ENCODE results near the gene CAPZA2.
"Not testable (repeated sequence)": the region's sequence is repeated elsewhere in the genome, so short reads cannot be mapped to it uniquely, and the experiment has no call there.

Gene CAPZA2

GRCh38 chr7:116912269-116912909, 50.0 kb downstream of the CAPZA2 start:
- DNase-seq = no peak

- DNase-seq = no peak
These were observed 56.3 kb downstream of the CAPZA2 start for GRCh38 chr7:116918704-116919103.

DNA sequence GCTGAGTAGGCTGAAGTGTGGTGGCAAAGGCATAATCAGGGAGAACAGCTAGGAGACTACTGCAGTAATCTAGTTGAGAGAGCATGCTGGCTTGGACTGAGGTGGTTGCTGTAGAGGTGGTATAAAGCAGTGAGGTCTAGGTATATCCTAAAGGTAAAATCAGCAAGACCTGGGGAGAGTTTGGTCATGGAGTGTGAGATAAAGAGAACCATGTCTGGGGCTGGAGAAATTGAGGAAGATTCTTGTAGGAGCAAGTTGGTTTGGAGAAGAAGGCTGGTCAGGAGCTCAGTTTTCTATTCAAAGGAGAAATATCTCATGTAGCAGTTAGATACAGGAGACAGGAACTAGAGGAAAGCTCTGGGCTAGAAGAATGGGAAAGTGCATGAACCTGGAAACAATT, 58.0 kb downstream of the CAPZA2 start:
- no peak for DNase-seq

DNA sequence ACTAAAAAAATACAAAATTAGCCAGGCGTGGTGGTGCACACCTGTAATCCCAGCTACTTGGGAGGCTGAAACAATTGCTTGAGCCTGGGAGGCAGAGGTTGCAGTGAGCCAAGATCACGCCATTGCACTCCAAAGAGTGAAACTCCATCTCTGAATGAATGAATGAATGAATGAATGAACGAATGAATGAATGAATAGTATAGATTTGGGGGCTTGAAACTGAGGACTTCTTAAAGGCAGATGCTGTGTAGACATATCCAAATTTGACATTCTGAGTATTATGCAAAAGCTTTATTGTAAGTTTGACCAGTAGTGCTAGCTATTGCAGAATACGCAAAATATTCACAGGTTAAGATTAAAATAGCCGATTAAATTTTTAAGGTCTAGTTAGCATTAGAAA, 60.2 kb downstream of the CAPZA2 start:
- no peak for DNase-seq

GRCh38 chr7:116924741-116925140, 62.4 kb downstream of the CAPZA2 start:
- no peak for DNase-seq

GRCh38 chr7:116929021-116929420, 66.6 kb downstream of the CAPZA2 start:
- no peak for DNase-seq

DNA sequence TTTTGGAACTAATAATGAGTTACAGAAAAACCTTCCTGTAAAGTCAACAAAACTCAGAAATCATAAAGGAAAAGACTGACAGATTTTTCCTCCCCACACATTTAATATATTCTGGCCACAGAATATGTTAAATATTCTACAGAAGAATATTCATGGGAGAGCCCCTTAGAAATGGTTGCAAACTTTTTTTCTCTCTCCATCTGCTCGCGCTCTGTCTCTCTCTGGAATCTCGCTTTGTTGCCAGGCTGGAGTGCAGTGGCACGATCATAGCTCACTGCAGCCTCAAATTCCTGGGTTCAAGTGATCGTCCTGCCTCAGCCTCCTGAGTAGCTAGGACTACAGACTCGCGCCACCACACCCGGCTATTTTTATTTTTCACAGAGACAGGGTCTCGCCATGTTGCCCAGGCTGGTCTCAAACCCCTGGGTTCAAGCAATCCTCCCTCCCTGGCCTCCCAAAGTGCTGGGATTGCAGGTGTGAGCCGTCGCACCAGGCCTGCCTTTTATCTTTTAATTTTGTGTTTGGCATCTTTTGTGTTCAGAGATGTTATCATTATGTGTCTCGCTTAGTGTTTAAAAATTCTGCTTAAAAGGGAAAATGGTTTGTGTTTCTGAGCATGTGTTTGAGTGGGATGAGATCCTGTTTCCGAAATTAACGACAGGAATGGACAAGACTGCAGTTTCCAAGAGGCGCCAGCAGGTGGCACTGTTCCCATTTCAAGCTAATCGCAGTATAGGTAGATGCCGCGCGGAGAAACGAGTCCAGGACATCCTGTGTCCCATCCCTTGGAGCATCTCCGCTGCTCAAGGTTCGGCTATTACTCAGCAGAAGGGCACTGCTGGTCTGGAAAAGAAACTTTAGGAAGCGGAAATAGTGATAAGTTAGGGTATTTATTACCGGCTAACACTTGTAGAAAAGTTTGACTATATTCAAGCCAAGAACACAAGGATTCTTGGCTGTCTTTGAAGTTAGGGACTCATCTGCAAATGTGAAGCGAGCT, 67.8 kb downstream of the CAPZA2 start:
- DNase-seq = peak; percentile 61

DNA sequence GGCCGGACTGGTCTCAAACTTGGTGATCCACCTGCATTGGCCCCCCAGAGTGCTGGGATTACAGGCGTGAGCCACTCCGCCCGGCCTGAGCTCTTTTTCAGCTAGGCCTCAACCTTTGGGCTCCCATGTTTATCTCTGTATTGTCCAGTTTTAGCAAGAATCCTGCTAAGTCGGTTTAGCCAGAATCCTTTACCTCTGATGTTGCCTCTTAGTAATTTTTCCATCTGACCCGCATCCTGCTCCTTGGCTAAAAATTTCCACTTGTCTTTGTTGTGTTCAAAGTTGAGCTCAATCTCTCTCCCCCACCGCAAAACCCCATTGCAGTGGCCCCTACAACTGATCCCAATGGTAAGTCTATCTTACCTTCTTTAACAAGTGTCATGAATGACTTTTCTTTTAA, 70.2 kb downstream of the CAPZA2 start:
- no peak for DNase-seq

GRCh38 chr7:116933465-116933864, 71.1 kb downstream of the CAPZA2 start:
- no peak for DNase-seq

GRCh38 chr7:116934580-116934979, 72.2 kb downstream of the CAPZA2 start:
- no peak for DNase-seq

- DNase-seq = not testable (repeated sequence)
These were observed 74.5 kb downstream of the CAPZA2 start for GRCh38 chr7:116936844-116937243.

DNA sequence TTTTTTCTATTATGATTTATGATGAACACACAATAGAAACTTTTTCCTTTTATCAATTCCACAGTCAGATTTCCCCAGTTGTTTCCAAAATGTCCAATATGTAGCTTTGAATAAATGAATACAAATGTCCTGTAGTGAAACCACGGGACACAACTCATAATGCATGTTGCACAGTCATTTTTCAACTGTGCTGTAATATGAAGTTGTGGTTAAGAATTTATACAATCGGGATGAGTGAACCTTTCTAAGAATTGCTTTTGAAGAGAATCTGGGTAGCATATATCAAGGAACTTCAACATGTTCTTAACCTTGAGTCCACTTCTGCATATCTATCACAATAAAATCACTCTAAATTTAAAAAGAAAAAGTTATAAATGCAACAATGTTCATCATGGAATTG, 76.3 kb downstream of the CAPZA2 start:
- no peak for DNase-seq

DNA sequence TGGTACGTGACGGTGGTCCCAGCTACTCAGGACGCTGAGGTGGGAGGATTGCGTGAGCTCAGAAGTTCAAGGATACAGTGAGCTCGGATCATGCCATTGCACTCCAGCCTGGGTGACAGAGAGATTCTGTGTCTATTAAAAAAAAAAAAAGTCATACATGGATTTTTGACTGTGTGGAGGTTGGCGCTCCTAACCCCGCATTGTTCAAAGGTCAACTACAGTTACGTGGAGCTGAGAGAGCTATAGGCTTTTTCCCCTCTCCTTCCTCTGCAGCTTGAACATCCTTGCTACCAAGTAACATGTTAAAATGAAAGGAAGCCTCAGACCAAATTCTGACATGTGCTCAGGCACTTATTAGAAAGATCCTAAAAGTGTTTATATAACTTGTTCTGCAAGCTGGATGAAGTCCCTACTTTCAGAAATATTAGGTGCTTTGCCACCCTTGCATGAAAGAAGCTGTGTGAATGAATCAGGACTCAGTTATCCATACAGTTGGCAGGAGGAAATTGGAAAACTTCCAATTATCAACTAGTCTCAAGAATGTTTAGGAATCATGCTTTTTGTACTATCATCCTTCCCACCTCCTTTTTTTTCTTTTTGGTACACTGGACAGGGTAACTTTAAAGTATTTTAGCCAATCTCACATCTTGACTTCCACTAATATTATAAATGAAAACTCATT, 78.4 kb downstream of the CAPZA2 start:
- DNase-seq = no peak

DNA sequence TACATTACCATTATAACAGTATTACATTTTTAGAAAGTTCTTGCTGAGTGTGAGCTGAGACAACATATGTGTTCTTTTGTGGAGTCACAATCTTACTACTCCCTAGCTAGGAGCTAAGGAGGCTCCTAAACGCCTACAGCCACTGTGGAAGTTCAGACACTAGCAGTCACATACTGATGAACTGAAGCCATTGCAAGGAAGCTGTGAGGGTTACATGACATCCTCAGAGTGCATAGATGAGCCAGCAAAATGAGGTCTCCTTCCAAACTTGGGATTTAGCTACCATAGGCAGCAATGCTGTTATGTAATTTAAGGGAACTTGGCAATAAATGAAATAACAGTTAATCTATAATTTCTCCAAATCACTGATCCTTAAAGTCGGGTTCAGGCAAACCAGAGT, 80.1 kb downstream of the CAPZA2 start:
- DNase-seq = no peak

- DNase-seq = no peak
These were observed 86.5 kb downstream of the CAPZA2 start for GRCh38 chr7:116948934-116949333.

DNA sequence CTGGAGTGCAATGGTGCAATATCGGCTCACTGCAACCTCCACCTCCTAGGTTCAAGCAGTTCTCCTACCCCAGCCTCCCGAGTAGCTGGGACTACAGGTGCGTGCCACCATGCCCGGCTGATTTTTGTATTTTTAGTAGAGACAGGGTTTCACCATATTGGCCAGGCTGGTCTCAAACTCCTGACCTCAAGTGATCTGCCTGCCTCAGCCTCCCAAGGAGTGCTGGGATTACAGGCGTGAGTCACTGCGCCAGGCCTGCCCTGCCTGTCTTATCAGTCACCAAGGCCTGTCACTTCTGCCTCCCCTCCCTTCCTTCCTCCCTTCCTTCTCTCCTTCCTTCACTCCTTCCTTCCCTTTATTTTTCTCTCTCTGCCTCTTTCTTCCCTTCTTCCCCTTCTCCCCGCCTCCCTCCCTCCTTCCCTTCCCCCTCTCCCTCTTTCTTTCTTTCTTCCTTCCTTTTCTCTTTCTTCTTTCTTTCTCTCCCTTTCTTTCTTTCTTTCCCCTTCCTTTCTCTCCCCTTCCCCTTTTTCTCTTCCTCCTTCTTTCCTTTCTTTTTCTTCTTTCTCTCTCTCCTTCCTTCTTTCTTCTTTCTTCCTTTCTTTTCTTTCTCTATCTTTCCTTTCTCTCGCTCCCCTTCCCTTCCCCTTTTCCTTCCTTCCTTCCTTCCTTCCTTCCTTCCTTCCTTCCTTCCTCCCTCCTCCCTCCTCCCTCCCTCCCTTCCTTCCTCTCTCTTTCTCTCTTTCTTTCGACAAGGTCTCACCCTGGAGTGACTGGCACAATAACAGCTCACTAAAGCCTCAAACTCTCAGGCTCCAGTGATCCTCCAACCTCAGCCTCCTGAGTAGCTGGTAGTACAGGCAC, 87.8 kb downstream of the CAPZA2 start:
- DNase-seq = no peak

DNA sequence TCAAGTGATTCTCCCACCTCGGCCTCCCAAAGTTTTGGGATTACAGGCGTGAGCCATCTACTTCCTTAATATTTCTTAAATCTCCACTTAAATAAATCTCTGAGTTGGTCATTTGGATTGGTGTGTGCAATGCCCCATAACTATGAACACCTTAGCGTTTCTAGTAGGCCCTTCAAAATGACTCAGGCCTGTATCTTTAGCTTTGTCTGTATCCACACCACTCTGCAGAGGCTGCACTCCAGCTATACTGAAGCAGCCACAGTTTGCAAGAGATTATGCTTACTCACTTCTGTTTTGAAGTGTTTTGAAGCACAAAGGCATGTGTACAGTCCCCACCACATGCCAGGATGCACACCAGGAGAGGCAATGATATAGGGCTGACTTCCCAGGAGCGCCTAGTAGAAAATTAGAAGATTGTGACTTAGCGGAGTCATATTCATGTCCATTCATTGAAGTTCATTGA, 88.5 kb downstream of the CAPZA2 start:
- no peak for DNase-seq

- no peak for DNase-seq
These were observed 89.2 kb downstream of the CAPZA2 start for GRCh38 chr7:116951366-116952292.

DNA sequence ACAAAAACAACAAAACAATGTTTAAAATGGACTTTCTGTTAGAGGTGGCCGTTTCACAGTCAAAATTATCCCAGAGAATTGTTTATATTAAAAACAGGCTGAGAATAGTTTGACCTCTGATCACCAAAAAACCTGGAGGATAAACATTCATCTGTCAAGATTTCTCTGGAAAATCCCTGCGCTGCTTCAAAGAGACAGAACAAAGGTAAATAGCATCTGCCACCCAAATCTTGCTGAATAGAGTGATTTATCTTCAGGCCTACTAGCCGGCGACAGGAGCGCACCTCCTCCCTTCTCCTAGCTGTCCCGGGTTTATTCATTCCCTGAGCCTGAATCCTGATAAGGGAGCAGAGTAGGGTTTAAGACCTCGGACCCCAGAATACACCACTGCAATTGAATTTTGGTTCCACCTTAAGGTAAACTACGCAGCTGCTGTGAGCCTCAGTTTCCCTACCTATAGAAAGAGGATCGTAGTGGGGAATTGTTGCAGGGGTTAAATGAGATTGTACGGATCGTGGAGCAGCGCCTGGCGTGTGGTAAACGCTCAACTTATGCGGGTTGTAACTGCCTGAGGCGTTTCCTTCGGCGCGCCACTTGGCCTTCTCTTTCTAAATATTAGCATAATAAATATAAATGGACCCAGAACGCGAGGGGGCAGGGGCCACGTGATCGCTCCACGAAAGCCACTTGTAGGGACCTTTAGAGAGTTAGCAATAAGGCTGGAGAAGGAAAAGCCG, 90.4 kb downstream of the CAPZA2 start:
- DNase-seq = no peak

GRCh38 chr7:116953372-116953905, 91.1 kb downstream of the CAPZA2 start, which contains the start of gene ST7:
TSS of gene ST7 (plus strand) at chr7:116953501. CDS start at chr7:116953541, 40 bp downstream.
- peak; percentile 91 for DNase-seq

Measured in right kidney (tissue), 1 donor.